Duodenal mucosa (tissue), 2 donors: Measurements from ENCODE around the gene FKBP10.
"Not testable (repeated sequence)": the region's sequence is repeated elsewhere in the genome, so short reads cannot be mapped to it uniquely, and the experiment has no call there.

Experiments used
- H3K27ac ChIP-seq: one replicate; pipeline ENCODE4 v1.7.0; 2013; ENCODE audit warnings: low read depth, low read length
- H3K27me3 ChIP-seq, 2 donors: one replicate each; pipeline ENCODE4 v1.7.0; 2013; ENCODE audit warnings: low read length in 2 of 2, control low read depth in 1 of 2; ENCODE audit not compliant: insufficient read depth in 2 of 2, control insufficient read depth in 1 of 2
- H3K36me3 ChIP-seq, 2 donors: one replicate each; pipeline ENCODE4 v1.7.0; 2013; ENCODE audit warnings: low read length in 2 of 2, control low read depth in 1 of 2; ENCODE audit not compliant: insufficient read depth in 2 of 2, control insufficient read depth in 1 of 2
- H3K4me1 ChIP-seq, 2 donors: one replicate each; pipeline ENCODE4 v1.7.0; 2013; ENCODE audit warnings: low read length in 2 of 2, control low read depth in 1 of 2; ENCODE audit not compliant: insufficient read depth in 2 of 2, control insufficient read depth in 1 of 2
- H3K4me3 ChIP-seq, 2 donors: one replicate each; pipeline ENCODE4 v1.7.0; 2013; ENCODE audit warnings: low read length in 2 of 2, low read depth in 1 of 2
- H3K9ac ChIP-seq, 2 donors: one replicate each; pipeline ENCODE4 v1.7.0; 2013; ENCODE audit warnings: low read length in 2 of 2, low read depth in 1 of 2
- H3K9me3 ChIP-seq, 2 donors: one replicate each; pipeline ENCODE4 v1.7.0; 2013; ENCODE audit warnings: low read length in 2 of 2, control low read depth in 1 of 2; ENCODE audit not compliant: control insufficient read depth in 1 of 2

The FKBP10 gene

GRCh38 chr17:41772586-41773189, 40.1 kb upstream of the FKBP10 start:
- H3K27ac ChIP-seq, result peak overlapping the region; percentile 91
- peaks cover 52 to 57% of the 10 kb centered on the region in 2 donors for H3K4me1 ChIP-seq
- H3K9me3 ChIP-seq, result no peaks in the 10 kb centered on the region
- peak overlapping the region; percentile 25 to 48 for H3K4me3 ChIP-seq
- H3K27me3 ChIP-seq, result no peaks in the 10 kb centered on the region
- H3K36me3 ChIP-seq, result peaks cover 16 to 38% of the 10 kb centered on the region in 2 donors
- peak overlapping the region; percentile 76 to 79 for H3K9ac ChIP-seq

DNA sequence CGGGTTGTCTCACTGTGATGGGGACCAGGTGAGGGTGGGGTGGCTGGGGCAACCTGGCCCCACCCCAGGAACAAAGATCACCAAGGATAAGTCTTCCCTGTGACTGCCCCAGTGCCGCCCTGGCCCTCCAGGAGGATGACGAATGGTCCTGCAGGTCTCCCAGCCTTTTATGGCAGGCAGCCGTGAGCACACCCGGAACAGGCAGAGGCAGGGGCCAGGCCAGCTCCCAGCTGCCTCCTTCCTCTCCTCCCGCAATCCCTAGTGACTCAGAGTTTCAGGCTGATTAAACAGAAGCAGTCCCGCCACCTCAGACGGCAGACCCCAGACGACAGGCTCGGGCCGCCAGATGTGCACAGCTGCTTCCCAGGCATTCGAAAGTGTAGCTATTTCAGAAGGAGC, 39.6 kb upstream of the FKBP10 start:
- H3K4me1 ChIP-seq, result peaks cover 57 to 62% of the 10 kb centered on the region in 2 donors

DNA sequence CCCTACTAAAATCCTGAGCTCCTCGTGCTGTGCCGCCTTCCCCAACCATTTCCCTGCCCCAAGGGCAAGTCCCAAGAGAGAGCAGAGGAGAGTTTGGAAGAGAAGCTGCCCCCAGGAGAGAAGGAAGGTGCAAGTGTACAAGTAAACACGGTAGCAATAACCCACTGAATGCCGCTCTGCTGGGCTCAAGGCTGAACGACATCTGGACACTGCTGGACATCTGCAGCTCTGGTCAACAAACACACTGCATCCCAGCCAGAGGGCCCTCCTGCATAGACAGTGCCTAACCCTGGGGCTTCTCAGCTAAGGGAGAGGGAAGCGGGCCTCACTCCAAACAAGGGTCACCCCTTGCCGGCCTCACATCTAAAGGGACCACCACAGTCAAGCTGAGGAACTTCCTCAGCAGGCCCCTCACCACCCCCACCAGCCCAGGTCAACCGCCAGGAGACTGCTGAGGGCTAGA, 39.0 kb upstream of the FKBP10 start:
- Histone ChIP-seq H3K27ac (peak overlapping the region; percentile 94), H3K27me3 (no peaks in the 10 kb centered on the region), H3K9me3 (no peaks in the 10 kb centered on the region), H3K4me1 (peaks cover 57 to 64% of the 10 kb centered on the region in 2 donors), H3K9ac (peak overlapping the region; percentile 76 to 78), H3K4me3 (peak overlapping the region; percentile 43 to 49), H3K36me3 (peaks cover 11 to 28% of the 10 kb centered on the region in 2 donors)

More for the DNA sequence above, 39.6 kb upstream of the FKBP10 start:
- peaks cover 15 to 33% of the 10 kb centered on the region in 2 donors for H3K36me3 ChIP-seq
- H3K27me3 ChIP-seq, result no peaks in the 10 kb centered on the region
- H3K9me3 ChIP-seq, result no peaks in the 10 kb centered on the region
- H3K27ac ChIP-seq, result peak overlapping the region; percentile 94
- peak overlapping the region; percentile 76 to 79 for H3K9ac ChIP-seq
- H3K4me3 ChIP-seq, result peak overlapping the region; percentile 25 to 49

DNA sequence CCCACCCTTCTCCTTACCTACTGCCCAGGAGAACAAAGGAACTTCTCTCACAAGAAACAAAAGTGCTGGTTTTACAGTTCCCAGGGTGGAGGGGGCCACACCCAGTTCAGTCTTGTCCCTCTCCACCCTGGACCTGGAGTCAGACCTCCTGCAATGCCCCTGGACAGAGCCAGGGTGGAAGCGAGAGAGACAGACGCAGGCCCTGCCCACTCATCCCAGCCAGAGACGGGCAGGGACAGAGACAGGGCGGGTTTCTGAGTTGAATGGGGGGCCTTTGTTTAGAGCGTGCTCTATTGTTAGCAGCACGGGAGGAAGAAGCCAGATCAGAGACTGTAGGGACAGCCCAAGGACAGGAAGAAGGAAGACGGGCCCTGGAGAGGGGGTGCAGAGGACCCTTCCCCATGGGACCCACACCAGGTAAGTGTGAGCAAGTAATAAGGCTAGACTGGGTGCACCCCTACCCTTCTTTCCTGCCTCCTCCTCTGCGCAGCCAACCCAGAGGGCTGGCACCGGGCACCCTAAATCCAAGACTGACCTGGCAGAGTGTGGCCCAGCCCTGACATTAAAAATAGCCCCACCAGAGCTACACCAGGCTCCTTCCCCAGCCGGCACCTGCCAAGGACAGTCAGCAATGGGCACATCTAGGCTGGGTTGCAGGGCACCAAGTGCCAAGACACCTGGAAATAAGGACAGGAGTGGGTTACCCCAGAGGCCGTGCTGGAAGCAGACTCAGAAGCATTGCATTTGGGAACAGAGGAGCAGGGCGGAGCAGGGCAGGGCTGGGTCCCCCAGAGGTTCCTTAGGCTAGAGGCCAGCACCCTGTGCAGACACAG, 37.2 kb upstream of the FKBP10 start:
- Histone ChIP-seq H3K4me3 (no peak overlapping the region), H3K9ac (peak overlapping the region; percentile 43 to 61), H3K27ac (peak overlapping the region; percentile 66), H3K27me3 (no peaks in the 10 kb centered on the region), H3K36me3 (peaks cover 8 to 10% of the 10 kb centered on the region in 2 donors), H3K9me3 (no peaks in the 10 kb centered on the region), H3K4me1 (peaks cover 57 to 70% of the 10 kb centered on the region in 2 donors)

DNA sequence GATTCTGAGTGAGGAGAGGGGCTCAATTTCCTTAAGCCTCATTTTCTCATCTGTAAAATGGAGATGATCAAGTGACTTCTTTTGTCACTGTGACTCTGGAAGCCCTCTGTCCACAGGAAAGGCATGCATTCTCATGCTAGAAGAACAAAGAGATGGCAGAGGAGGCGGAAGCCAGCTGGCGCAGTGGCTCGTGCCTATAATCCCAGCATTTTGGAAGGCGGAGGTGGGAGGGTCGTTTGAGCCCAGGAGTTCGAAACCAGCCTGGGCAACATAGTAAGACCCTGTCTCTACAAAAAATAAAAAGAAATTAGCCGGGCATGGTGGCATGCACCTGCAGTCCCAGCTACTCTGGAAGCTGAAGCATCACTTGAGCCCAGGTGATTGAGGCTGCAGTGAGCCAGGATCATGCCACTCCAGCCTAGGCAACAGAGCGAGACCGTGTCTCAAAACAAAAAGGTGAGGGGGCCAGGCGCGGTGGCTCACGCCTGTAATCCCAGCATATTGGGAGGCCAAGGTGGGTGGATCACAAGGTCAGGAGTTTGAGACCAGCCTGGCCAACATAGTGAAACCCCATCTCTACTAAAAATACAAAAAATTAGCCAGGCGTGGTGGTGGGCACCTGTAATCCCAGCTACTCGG, 36.4 kb upstream of the FKBP10 start:
- H3K9me3 ChIP-seq, H3K4me3 ChIP-seq, H3K36me3 ChIP-seq, H3K27me3 ChIP-seq: not testable (repeated sequence)
- Histone ChIP-seq H3K9ac (peak overlapping the region; percentile 43 to 61), H3K4me1 (peaks cover 58 to 70% of the 10 kb centered on the region in 2 donors), H3K27ac (peak overlapping the region; percentile 66)

- peaks cover 0 to 1% of the 10 kb centered on the region in 2 donors for H3K36me3 ChIP-seq
- no peaks in the 10 kb centered on the region for H3K9me3 ChIP-seq
- no peaks in the 10 kb centered on the region for H3K27me3 ChIP-seq
- H3K27ac ChIP-seq, result peak overlapping the region; percentile 83
- H3K9ac ChIP-seq, result peak overlapping the region; percentile 51 to 60
- H3K4me1 ChIP-seq, result peaks cover 59 to 71% of the 10 kb centered on the region in 2 donors
- H3K4me3 ChIP-seq, result no peak overlapping the region
Observed at GRCh38 chr17:41777157-41777573, 35.6 kb upstream of the FKBP10 start.

DNA sequence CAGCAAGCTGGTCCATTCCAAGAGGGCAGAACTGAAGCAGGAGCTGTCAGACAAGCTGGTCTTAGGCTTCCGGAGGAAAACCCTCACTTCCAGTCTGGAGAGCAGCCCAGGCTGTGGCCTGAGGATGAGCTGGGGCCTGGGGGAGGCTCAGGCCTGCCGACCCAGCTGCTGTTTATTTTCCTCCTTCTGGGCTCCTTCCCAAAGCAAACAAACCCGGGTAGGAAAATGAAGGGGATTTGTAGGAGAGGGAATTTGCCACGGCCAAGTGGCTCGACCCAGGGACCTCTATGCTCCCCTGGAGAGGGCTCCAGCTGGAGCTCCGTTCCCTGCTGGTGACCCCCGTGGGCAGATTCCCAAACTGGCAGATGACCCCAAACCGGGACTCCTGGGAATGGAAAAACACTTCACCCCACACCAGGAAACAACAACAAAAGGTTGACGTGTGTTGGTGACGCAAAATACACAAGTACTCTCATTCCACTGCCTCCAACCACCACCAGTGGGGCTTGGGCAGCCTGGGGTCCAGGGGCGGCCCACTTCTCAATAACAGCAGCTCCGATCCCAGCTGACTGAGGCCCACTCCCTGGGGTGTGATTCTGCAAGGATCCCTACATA, 35.1 kb upstream of the FKBP10 start:
- H3K4me3 ChIP-seq, result peak overlapping the region in 1 of 2 donors; percentile 40
- peak overlapping the region; percentile 51 to 60 for H3K9ac ChIP-seq
- H3K9me3 ChIP-seq, result no peaks in the 10 kb centered on the region
- H3K36me3 ChIP-seq, result peaks cover 0 to 5% of the 10 kb centered on the region in 2 donors
- peak overlapping the region; percentile 83 for H3K27ac ChIP-seq
- no peaks in the 10 kb centered on the region for H3K27me3 ChIP-seq
- peaks cover 58 to 71% of the 10 kb centered on the region in 2 donors for H3K4me1 ChIP-seq

DNA sequence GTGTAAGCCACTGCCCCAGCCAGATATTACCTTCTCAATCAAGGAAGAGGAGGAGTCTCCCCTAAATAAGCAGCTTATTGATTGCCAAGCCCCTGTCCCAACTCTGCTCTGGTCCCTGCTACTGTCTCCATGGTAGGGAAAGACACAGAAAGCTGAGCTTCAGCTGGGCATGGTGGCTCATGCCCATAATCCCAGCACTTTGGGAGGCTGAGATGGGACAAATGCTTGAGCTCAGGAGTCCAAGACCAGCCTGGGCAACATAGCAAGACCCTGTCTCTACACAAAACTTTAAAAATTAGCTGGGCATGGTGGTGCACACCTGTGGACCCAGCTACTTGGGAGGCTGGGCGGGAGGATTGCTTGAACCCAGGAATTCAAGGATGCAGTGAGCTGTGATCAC, 32.9 kb upstream of the FKBP10 start:
- H3K9me3 ChIP-seq, result no peaks in the 10 kb centered on the region
- no peak overlapping the region for H3K9ac ChIP-seq
- no peaks in the 10 kb centered on the region for H3K27me3 ChIP-seq
- peaks cover 56 to 69% of the 10 kb centered on the region in 2 donors for H3K4me1 ChIP-seq
- no peak overlapping the region for H3K27ac ChIP-seq
- H3K4me3 ChIP-seq, result no peak overlapping the region
- H3K36me3 ChIP-seq, result peaks cover 0 to 5% of the 10 kb centered on the region in 2 donors

GRCh38 chr17:41781404-41782110, 31.2 kb upstream of the FKBP10 start:
- H3K4me3 ChIP-seq, result no peak overlapping the region
- no peaks in the 10 kb centered on the region for H3K27me3 ChIP-seq
- peaks cover 42 to 55% of the 10 kb centered on the region in 2 donors for H3K4me1 ChIP-seq
- no peak overlapping the region for H3K27ac ChIP-seq
- no peaks in the 10 kb centered on the region for H3K9me3 ChIP-seq
- H3K9ac ChIP-seq, result peak overlapping the region in 1 of 2 donors; percentile 47
- H3K36me3 ChIP-seq, result peaks cover 0 to 5% of the 10 kb centered on the region in 2 donors
